Stimulated activated naive CD4-positive, alpha-beta T cell (primary cell): ENCODE results near the gene ZBED1.
"Not testable (repeated sequence)": the region's sequence is repeated elsewhere in the genome, so short reads cannot be mapped to it uniquely, and the experiment has no call there.

ENCODE experiments used
- DNase-seq, 6 experiments: peaks; one replicate each; lab custom pipeline; 2025; lab: John Stamatoyannopoulos, UW

Gene ZBED1

DNA sequence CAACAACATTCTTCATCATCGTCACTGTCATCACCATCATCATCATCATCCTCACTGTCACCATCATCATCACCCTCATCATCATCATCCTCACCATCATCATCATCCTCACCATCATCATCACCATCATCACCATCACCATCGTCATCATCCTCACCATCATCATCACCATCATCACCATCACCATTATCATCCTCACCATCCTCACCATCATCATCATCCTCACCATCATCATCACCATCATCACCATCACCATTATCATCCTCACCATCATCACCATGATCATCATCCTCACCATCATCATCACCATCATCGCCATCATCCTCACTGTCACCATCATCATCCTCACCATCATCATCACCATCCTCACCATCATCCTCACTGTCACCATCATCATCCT is 18.9 kb upstream of the ZBED1 start:
- DNase-seq, result not testable (repeated sequence)

DNA sequence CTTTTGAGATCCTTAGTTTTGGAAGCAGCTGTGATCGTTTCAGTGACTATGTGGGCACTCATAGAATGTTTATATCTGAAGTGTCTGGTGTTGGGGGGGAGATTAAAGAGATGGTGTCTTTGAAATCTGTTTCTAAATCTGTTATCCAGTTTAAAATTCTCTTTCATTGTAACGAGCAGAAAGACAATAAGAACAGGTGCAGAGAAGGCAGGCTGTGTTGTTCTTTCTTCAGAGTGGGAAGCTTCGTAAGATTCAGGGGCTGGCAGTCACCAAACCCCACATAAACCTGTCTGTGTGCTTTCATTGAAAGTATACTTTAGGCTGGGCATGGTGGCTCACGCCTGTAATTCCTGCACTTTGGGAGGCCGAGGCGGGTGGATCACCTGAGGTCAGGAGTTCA is 16.3 kb upstream of the ZBED1 start:
- no peak for DNase-seq

DNA sequence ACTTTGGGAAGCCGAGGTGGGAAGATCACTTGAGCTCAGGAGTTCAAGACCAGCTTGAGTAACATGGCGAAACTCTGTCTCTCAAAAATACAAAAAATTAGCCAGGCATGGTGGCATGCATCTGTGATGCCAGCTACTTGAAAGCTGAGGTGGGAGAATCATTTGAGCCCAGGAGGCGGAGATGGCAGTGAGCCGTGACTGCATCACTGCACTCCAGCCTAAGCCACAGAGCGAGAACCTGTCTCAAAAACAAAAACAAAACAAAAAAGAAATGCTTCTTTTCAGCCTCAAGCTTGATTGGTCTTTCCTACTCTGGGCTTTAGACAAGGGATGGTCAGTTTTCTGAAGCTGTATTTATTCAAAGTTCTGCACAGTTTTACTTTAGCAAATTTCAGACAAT is 15.8 kb upstream of the ZBED1 start:
- DNase-seq, result no peak

DNA sequence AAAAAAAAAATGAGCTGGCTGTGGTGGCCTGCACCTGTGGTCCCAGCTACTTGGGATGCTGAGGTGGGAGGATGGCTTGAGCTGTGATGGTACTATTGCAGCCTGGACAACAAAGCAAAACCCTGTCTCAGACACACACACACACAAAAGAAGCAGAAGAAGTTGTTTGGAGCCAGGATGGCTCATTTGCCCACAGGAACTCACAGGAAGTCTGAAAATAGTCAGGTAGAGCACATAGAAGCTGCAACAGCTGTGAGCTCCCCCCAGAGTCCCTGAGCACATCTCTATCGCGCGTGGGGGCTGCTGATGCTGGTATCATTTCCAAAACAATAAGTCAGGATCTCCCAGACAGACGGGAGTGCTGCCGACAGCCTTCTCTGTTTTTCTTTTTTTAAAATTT is 13.4 kb upstream of the ZBED1 start:
- DNase-seq, result no peak

DNA sequence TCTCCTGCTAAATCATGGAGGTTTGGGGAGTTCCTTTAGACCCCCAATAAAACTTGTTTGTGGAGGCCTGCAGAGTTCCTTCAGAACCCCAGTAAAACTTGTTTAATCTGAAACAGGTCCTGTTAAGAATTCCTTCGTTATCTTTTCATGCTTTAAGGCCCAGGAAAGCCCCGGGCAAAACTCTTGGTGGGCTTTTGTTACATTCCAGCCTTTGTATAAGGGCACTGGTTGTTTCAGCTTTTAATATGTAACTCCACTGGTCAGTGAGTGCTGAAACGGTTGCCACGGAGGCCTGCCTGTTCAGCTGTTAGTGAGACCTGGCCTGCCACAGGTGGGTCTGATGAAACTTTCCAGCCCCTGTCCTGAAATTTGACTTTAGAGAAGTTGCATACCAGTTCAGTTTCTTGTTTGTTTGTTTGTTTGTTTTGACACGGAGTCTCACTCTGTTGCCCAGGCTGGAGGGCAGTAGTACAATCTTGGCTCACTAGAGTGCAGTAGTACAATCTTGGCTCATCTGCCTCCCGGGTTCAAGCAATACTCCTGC is 12.4 kb upstream of the ZBED1 start:
- DNase-seq, result no peak

DNA sequence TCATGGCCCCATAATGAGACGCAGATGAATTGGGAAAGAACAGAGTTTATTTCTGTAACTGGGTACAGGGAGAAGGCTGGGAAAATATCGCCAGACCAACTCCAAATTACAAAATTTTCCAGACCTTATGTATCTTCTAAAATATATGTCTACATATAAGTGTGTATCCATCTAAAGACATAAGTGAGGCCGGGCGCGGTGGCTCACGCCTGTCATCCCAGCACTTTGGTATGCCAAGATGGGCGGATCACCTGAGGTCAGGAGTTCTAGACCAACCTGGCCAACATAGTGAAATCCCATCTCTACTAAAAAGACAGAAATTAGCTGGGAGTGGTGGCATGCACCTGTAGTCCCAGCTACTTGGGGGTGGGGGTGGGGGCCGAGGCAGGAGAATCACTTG is 11.7 kb upstream of the ZBED1 start:
- DNase-seq, result no peak

DNA sequence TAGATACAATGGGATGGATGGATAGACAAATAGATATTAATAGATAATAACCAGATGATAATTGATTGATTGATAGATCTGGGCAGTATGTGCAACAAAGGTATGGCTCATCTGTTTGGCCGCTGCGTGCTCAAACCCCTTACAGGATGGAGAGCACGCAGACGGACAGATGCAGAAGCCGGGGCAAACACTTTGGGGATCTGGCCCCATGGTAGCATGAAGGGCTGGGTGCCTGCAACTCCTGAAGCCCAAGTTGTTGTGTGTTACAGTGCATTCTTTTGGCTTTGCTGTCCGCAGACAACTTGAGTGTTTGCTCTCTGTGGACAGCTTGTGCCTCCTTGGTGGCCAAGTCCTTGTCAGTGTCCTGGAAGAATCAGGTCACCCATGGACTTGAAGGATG is 10.6 kb upstream of the ZBED1 start:
- DNase-seq, result no peak

DNA sequence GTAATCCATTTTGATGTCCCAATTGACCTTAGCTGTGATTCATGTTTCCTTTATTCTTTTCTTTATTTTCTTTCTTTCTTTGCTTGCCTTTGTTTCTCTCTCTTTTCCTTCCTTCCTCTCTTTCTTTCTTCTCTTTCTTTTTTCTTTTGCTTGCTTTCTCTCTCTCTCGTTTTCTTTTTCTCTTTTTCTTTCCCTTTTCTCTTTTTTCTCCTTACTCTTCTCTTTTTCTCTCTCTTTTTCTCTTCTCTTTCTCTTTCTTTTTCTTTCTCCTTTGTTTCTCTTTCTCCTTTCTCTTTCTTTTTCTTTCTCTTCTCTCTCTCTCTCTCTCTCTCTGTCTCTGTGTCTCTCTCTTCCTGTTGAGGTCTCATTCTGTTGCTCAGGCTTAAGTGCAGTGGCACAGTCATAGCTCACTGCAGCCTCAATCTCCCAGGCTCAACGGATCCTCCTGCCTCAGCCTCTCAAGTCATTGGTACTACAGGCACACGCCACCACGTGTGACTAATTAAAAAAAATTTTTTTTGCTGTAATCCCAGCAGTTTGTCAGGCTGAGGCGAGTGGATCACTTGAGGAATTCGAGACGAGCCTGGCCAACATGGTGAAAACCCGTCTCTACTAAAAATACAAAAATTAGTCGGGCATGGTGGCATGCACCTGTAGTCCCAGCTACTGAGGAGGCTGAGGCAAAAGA is 8.0 kb upstream of the ZBED1 start:
- DNase-seq, result no peak

DNA sequence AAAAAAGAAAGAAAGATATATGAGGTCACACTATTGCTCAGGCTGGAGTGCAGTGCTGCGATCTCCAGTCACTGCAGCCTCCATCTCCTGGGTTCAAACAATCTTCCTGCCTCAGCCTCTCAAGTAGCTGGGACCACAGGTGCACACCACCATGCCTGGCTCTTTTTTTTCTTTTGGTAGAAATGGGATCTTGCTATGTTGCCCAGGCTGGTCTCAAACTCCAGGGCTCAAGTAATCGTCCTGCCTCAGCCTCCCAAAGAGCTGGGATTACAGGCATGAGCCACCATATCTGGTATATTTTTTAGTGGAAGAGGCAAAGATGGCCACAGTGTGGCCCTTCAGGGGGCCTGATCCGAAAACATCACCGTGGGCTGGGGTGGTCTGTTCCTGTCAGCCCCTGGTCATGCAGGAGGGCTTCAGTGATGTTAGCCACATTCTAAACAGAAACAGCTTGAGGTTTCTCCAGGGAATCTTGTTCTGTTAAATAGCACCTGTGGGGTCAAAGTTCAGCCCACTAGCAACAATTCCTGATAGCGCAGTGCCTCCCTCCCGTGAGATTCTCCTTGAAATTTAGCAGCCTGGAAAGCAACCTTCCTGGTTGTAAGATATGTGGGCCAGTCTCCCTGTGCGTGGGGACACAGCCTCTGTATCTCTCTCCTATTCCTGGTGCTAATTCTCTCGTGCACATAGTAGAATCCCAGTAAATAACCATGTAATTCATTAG is 7.3 kb upstream of the ZBED1 start:
- no peak for DNase-seq

DNA sequence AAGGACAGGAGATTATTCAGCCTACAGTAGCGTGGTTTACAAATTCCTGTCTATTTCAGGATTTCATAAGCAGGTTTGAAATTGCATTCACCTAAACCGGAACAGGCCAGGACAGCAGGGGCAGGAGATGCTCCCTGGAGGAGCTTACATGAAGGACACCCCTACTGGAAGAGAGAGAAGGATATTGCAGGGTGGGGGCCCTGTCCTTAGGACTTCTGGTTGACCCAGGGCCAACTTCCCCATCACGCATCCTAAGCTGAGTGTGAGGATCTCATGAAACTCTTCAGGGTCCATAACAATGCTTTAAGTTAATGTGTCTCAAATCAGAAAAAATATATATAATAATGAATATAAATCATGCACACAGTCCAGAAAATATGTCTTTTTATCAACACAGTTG is 6.4 kb upstream of the ZBED1 start:
- DNase-seq, result no peak

DNA sequence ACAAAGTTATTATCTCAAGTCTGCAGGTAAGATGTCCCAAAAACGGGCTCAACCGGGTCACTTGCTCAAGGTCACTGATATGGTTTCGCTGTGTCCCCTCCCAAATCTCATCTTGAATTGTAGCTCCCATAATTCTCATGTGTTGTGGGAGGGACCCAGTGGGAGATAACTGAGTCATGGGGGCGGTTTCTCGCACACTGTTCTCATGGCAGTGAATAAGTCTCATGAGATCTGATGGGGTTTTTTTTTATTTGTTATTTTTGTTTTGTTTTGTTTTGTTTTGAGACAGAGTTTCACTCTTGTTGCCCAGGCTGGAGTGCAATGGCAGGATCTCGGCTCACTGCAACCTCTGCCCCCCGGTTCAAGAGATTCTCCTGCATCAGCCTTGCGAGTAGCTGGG is 4.6 kb upstream of the ZBED1 start:
- not testable (repeated sequence) for DNase-seq

DNA sequence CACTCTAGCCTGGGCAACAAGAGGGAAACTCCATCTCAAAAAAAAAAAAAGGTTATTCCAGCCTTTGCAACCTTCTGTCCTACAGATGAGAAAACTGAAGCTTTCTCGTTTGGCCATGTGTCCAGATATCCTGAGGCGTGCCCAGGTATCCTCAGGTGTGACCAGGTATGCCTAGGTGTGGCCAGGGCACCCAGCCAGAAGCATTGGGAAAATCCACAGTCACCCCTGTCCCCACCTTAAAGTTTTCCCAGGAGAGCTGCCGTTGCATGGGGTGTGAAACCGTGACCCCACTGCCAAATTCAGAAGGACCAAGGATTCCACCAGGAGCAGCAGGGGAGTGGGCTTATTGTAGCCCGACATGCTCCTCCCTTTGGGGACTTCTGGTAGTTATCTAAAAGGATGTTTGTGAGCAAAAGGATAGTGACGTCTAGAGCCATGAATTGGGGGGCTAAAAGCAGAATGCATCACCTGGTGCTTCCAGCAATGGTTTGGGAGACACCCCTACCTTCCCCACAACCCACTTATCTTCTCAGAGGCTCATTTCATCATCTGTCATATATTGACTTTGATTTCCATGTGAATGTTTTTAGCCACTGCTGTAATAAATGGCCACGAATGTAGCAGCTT is 4.0 kb upstream of the ZBED1 start:
- no peak for DNase-seq

DNA sequence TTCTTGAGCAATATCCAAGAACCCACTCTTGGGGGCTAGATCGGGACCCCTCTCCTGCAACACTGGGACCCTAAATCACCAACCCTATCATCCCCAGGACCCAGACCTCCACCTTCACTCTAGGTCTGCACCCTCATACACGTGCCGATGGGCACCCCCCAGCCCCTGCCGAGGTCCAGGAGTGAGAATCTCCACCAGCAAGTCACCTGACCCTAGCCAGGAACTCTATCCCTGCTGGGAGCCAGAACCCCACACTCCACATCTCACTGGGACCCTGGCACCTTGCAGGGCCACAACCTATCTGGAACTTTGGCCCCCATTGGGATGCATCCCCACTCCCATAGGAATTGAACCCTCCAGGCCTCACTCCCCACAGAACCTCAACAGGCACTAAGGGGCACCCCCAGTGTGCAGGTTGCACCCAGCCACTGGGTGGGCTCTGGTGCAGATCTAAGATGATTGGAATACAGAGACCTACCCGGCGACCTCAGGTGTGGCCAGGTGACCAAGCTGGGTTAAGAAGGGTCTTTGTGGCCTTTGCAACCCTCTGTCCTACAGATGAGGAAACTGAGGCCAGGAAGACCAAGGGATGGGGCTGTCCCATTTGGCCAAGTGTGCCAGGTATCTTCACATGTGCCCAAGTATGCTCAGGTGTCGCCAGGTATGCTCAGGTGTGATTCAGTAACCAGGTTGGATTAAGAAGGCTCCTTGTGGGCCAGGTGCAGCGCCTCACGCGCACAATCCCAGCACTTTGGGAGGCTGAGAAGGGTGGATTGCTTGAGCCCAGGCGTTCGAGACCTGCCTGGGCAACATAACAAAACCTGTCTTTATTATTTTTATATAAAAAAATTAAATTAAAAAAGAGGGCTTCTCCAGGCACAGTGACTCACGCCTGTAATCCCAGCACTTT is 3.1 kb upstream of the ZBED1 start:
- DNase-seq, result no peak

DNA sequence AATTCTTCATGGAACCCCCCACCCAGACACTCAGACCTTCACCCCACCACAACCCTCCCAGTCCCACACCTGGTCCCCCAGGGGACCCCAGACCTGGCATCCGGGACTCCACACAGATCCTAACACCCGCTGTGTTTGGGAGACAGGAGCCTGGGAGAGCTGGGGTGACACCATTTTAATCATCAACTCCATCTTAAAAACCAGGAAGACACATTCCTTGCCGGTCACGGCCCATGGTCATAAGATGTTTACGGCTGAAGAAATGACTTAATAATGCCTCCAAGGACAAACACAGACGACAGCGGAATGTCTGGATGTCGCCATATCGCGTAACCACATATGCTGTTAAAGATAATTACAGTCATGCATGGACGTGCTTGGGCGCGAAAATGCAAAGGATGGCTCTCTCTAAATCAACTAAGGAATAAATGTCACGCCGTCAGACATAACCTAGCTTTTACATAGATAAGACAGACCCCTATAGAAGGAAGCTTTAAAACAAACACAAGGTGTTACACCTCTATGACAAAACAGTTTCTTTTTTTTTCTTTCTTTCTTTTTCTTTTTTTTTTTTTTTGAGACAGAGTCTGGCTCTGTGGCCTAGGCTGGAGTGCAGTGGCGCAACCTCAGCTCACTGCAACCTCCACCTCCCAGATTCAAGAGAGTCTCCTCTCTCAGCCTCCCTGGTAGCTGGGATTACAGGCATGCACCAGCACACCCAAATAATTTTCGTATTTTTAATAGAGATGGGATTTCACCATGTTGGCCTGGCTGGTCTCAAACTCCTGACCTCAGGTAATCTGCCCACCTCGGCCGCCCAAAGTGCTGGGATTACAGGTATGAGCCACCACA is 2.1 kb upstream of the ZBED1 start:
- DNase-seq, result no peak

DNA sequence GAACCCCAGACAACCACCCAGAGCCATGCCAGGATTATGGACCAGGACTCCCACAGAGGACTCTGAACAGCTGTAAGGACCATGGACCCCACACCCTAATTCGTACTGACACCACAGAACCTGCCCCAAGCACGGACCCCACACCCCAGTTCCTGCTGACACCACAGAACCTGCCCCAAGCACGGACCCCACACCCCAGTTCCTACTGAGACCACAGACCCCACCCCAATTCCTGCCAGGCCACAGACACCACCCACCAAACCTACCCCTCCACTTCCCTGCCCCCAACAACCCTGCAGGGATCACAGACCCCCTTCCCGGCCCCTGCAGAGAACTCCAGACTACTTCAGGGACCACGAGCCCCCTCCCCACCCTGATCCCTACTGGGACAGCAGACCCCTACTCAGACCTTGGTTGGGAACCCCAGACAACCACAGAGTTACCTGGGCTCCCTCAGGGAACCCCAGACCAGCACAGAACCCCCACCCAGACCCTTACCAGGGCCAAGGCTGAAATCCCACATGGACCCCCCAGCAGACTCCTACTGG is 1.4 kb upstream of the ZBED1 start:
- DNase-seq, result no peak

DNA sequence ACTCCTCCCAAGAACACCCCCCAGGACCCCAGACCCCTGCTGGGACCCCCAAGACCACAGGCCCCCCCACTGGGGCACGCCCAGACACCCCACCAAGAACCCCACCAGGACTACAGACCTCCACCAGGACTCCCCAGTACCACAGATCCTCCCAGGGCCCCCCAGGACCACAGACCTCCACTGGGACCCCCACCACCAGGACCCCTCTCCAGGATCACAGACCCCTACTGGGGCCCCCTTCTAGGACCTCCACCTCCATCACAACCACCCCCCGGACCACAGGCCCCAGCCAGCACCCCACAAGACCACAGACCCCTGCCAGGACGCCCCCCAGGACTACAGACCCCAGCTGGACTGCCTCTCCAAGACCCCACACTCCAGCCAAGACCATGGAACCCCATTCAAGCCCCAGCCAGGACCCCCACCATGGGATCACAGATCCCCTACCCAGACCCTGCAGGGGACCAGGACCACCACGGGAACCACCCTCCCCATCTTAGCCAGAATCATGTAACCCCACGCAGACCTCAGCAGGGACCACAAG is 855 bp upstream of the ZBED1 start:
- no peak for DNase-seq

DNA sequence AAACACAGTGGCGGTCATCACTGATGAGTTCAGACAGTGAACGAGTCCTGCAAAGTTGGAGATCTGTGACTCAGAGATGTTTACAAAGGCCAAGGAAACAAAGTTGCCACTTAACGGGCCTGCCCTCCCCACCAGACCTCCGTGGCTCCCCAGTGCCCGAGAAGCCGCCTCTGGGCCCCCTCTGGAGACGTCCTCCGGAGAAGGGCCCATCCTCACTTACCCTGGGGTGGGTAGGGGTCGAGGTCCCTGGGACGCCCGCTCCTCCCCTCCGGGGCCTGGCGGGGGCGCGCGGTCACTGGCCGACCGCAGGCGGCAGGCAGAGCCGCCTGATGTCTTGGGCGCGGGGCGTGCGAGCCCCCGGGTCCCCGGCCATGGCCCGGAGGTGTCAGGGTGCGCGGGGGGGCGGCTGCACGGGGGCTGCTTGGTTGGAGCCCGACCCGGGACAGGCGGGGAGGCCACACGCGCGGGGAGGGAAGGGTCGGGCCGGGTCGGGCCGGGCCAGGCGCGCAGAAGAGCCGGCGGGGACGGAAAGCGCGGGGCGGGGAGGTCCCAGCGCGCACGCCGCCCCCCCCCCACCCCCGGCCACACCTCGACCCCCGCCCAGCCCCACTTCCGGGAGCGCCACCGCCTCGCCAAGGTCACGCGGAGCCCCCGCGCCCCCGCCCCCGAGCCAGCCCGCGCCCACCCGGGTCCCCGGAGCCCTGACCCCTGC is 529 bp downstream of the ZBED1 start:
- DNase-seq, result no peak

DNA sequence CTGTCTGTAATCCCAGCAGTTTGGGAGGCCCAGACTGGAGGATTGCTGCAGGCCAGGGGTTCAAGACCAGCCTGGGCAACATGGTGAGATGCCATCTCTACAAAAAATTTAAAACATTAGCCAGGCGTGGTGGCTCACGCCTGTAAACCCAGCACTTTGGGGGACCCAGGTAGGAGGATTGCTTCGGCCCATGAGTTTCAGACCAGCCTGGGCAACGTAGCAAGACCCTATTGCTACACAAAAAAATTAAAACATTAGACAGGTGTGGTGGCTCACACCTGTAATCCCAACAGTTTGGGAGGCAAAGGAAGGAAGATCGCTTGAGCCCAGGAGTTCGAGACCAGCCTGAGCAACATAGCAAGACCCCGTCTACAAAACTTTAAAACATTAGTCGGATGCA is 1.3 kb downstream of the ZBED1 start:
- no peak for DNase-seq

DNA sequence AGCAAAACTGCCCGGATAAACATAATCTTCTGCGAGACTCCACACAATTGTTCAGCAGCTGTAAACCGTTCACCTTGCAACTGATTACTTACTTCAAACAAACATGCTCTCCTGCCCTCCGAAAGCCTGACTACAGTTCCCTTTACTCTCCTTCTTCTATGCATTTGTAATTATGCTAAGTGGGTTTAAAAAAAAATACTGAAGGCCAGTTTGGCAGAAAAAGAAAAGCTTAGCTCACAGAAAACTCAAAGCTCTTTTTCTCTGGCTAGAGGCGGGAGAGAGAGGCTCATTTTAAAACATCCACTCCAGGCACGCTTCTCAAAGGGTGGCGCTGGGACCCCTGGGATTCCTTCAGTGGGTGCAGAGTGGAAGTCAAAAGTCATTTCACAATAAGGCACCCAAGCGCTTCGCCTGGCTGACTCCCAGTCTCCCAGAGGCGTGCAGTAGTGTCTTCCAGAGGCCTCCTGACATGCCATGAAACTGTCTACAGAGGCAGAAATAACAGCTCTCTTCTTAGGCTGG is 1.9 kb downstream of the ZBED1 start:
- DNase-seq, result no peak
